Skin of body (tissue), 2 donors: Measurements from ENCODE around the gene CSK. TPM values are rescaled to one million over a fixed set of nuclear protein-coding genes. Genes with fewer than 3 reads are reported as not detected.
A peak's percentile ranks its signal among the peaks of the same experiment; 100 is the strongest.
"Not testable (repeated sequence)": the region's sequence is repeated elsewhere in the genome, so short reads cannot be mapped to it uniquely, and the experiment has no call there.

Experiments used
- DNase-seq: peaks from one replicate; lab custom pipeline; 2025; lab: John Stamatoyannopoulos, UW
- total RNA-seq: library from RNA; depleted of rRNA; stranded (reverse); fragments of >200 nt; gene quantifications from one replicate; pipeline ENCODE4 v1.2.3, GENCODE V29; 2014

The CSK gene
- total RNA-seq, 1 donor from 2014 or later: 21.4 TPM

- no peak for DNase-seq
Observed at GRCh38 chr15:74770211-74770903, 11.5 kb upstream of the CSK start.

DNA sequence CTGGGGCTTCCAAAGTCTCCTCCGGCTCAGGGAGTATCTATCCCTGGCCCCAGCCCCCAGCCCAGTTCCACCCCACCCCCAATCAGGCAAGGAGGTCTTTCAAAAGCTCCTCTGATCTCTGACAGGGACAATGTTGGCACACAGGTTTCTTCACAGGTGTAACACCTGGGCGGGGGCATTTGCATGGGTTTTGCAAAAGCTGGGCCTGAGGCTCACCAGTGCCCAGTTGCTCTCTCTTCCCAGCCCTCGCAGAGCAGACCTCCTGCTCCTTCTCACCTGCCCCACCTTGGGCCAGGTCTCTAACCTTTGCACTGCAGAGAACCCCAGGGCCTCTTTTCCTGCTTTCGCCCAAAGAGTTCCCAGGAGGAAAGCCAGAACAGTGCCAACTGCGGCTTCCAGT, 8.6 kb upstream of the CSK start:
- DNase-seq: no peak

- DNase-seq: no peak
Observed at GRCh38 chr15:74773731-74774252, 8.1 kb upstream of the CSK start.

GRCh38 chr15:74775132-74775562, 6.7 kb upstream of the CSK start:
- DNase-seq: no peak

- no peak for DNase-seq
Observed at GRCh38 chr15:74775894-74776293, 6.0 kb upstream of the CSK start.

DNA sequence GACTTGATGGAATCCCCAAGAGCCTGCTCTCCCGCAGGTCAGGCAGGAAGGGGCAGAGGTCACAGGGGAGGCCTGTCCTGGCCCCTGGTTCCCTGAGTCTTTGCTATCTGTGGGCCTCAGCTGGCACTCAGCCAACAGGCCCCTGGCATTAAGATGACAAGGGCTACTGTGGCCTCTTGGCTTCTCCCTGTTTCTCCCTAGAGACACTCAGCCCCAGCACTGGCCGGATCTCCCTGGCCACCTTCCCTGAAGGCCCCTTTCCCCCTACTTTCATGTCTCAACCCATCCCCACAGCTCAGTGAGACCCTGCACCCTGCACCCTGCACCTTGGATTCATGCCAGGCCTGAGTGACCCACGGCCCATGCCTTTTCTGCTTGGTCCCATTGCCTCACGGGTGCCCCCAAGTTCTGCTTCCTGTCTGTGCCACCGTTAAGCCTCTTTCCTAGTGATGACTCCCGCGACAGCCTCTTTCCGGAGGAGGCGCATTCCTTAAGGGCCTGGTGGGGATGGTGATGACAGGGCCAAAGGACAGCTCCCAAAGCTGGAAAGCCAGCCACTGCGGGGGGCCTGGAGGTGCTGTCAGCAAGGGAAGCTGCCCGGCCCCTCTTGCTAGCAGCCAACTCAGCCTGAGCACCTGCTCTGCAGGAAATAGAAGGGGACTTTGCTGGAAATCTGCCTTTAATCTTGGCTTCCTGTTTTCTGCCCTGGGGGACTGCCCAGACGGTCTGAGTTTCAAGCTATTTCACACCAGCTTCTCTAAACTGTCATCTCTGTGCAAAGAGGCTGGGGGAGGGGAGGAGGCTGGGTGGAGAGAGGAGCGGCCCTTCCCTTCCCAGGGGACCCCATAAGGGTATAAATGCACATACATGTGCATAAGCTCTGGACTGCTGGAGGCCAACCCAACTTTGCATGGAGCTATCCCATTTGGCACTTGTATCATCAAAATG, 4.8 kb upstream of the CSK start:
- peak; percentile 38 for DNase-seq

GRCh38 chr15:74777769-74778598, 3.9 kb upstream of the CSK start:
- no peak for DNase-seq

- DNase-seq: no peak
Observed at GRCh38 chr15:74778599-74778970, 3.3 kb upstream of the CSK start.

DNA sequence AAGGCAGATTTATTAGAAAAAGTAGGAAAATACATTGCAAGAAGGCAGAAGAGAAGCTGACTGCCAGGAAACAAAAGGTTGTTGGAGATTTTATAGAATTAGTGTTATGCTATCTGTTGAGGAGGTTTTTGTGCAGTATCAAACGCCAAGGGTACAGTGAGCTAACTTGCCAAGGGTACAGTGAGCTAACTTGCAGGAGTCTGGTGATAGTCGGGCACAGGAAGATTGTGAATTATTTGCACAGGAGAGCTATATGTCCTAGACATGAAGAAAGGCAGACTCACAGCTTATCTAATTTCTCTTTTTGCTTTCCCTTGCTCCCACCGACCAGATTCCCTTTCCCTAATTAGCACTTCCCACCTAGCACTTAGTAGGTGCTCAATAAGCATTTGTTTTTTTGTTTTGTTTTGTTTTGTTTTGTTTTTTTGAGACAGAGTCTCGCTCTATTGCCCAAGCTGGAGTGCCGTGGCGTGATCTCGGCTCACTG, 2.7 kb upstream of the CSK start:
- no peak for DNase-seq

GRCh38 chr15:74780523-74781430, 1.1 kb upstream of the CSK start:
- DNase-seq: no peak

DNA sequence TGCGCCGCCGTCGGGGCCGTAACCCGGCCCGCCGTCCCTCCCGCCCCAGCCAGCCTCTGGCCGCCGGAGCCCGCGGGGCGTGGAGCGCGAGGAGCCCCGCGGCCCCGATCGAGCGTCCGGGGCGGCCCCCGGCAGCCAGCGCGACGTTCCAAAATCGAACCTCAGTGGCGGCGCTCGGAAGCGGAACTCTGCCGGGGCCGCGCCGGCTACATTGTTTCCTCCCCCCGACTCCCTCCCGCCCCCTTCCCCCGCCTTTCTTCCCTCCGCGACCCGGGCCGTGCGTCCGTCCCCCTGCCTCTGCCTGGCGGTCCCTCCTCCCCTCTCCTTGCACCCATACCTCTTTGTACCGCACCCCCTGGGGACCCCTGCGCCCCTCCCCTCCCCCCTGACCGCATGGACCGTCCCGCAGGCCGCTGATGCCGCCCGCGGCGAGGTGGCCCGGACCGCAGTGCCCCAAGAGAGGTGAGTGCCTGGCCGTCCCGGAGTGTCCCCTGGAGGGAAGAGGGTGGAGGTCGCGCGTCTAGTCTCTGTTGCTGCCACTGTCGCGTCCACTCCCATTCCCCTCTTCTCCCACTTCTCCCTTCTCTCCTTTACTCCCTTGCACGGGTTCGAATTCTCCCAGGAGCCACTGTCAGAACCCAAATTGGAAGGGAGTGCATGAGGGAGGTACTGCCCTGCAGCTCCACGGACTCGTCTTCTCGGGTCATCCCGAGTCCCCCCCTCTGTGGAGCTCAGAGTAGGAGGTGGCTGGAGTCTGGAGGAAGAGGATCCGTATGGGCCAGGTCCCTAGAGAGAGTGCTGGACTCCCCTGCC, 585 bp downstream of the CSK start:
- DNase-seq: no peak

DNA sequence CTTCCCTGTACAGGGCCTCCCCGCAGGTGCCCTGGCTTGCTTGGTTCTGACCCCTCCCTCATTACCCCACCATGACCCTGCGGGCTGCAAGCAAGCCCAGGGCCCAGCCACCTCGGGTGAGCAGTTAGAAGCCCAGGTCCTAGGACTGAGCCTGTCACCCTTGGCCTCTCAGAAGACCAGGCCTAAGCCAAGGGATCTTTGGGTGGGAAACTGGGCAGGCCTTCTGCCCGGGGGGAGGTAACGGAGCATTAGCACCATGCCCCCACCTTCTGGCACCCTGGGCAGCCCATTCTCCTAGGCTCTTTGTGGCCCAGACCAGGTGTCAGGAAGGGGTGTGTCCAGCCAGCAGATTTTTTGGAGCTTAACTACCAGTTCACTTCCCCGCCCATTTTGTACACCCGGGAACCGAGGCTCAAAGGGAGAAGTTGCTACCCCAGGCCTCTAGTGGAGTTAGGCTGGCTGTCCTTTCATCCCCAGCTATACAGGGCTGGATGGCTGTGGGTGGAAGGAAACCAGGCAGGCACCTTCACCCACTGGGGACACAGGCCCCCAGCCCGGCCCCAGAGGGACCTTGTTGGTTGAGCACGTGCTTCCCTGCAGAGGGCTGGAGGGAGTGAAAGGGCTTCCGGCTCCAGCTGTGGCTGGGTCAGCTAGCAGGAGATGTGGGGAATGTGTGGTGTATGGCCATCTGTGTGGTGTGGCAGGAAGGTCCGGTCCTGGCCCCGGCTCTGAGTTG, 1.4 kb downstream of the CSK start:
- DNase-seq: no peak

GRCh38 chr15:74783808-74784175, 1.9 kb downstream of the CSK start:
- DNase-seq: no peak

GRCh38 chr15:74784426-74785193, 2.7 kb downstream of the CSK start:
- no peak for DNase-seq

DNA sequence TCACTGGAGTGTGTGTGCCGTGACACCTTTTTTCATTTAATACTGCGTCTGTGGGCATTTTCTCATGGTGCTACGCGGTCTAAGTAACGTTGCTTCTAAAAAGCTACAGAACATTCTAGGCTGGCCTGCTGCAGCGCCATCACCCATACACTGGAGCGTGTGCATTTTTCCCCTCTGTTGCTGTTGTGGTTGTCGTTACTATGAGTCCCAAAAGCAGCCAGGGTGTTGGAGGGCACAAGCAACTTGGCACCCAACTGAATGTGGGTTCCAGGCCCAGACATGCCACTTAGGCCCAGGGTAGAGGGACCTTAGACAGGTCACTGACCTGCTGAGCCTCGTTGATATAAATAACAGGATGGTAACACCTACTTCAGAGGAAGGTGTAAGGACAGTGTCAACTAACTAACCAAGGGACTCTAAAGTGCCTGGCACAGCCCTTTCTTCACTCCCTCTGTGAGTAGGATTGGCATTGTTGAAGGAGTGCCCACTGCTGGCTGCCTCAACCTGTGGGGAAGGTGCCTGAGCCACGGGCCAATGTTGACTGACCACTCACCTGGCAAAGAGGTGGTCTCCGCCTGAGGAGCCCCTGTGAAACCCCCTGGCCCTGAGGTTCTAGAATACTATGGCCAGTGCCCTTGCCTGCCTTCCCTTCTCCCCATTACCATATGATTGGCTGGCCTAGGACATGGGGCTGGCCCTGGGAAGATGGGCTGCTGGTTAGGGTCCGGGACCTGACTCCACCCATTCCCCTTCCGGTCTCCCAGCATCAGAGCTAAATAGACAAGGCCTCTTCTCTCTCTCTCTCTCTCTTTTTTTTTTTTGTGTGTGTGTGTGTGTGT, 3.5 kb downstream of the CSK start:
- DNase-seq: no peak

- DNase-seq: not testable (repeated sequence)
Observed at GRCh38 chr15:74786081-74786480, 4.2 kb downstream of the CSK start.

DNA sequence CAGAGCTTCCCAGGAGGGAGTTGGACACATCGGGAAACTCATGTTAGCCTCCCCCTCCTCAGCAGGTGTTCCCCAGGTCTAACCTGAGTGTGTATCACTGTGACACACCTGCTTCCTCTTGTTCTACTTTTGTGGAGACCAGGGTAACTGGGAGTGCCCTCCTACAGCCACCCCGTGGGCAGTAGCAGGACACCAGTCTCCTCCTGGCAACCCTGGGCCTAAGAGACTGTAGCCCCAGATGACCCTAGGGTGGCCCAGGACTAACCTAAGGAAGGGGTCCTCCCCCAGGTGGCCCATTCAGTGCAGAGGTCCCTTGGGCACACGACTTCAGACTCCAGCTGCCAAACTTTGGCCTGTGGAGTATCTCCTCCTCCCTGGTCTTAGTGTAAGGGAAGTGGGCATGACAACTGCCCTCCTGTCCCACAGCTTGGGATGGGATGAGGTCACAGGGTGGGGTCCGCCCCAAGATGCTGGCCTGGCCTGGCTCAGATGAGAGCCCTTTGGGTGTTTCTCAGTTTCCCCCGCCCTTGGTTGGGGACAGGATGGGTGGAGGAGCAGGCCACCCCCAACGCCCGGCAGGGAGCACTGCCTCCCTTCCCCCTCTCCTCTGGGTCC, 4.8 kb downstream of the CSK start:
- no peak for DNase-seq
